HEK293 (cell line): ENCODE measurements around the gene VAMP5.

Experiments used
- CTCF ChIA-PET: fragments of 350-600 bp; formaldehyde crosslinking; extraction: SDS; loops from one replicate; lab custom pipeline; 2021; ENCODE audit warnings: antibody characterized with exemption; lab: Yijun Ruan, JAX
- POLR2A ChIA-PET: fragments of 300-600 bp; formaldehyde crosslinking; extraction: SDS; loops from one replicate; lab custom pipeline; 2020; ENCODE audit warnings: antibody characterized with exemption, inconsistent platforms; lab: Yijun Ruan, JAX
- H3K27ac ChIP-seq: fragments of 200-500 bp; sonication (Bioruptor generic); 2 replicates; pipeline ENCODE4 v1.5.1; 2014; ENCODE audit warnings: low read depth, low read length, control low read depth, inconsistent platforms; ENCODE audit errors: extremely low read depth
- H3K36me3 ChIP-seq, 2 experiments: fragments of 200-500 bp in 1 of 2; sonication (Bioruptor generic) in 1 of 2; 1 replicate in 1 of 2; 2 replicates in 1 of 2; pipeline ENCODE4 v1.5.1; 2014 to 2017; ENCODE audit warnings: inconsistent platforms in 2 of 2, low read length in 2 of 2; ENCODE audit not compliant: control insufficient read depth in 2 of 2, insufficient read depth in 1 of 2
- H3K4me1 ChIP-seq: fragments of 200-500 bp; sonication (Bioruptor generic); 2 replicates; pipeline ENCODE4 v1.5.1; 2014; ENCODE audit warnings: mild to moderate bottlenecking, low read length, inconsistent platforms; ENCODE audit not compliant: control insufficient read depth, insufficient read depth
- H3K4me3 ChIP-seq: 2 replicates; pipeline ENCODE4 v1.5.1; 2011; ENCODE audit warnings: low read depth, mild to moderate bottlenecking, control low read depth, low read length, moderate library complexity
- H3K9me3 ChIP-seq: fragments of 200-500 bp; sonication (Bioruptor generic); 2 replicates; pipeline ENCODE4 v1.5.1; 2014; ENCODE audit warnings: low read depth, low read length, inconsistent platforms; ENCODE audit not compliant: control insufficient read depth, insufficient read depth
- BCL11A ChIP-seq: fragments of 450-650 bp; formaldehyde crosslinking; IDR thresholded peaks from 2 replicates; pipeline ENCODE4 v1.5.1; 2016; ENCODE audit warnings: low read depth, missing biosample characterization, missing genetic modification characterization
- GLI2 ChIP-seq: fragments of 450-650 bp; formaldehyde crosslinking; IDR thresholded peaks from 2 replicates; pipeline ENCODE4; 2017; ENCODE audit warnings: missing biosample characterization, missing genetic modification characterization, low read depth, borderline replicate concordance
- SP7 ChIP-seq: fragments of 450-650 bp; formaldehyde crosslinking; IDR thresholded peaks from 2 replicates; pipeline ENCODE4 v1.5.1; 2016; ENCODE audit warnings: missing biosample characterization, missing genetic modification characterization
- ZBTB1 ChIP-seq: fragments of 450-650 bp; formaldehyde crosslinking; IDR thresholded peaks from 2 replicates; pipeline ENCODE4 v1.5.1; 2016; ENCODE audit warnings: missing biosample characterization, missing genetic modification characterization
- ZBTB20 ChIP-seq: fragments of 450-650 bp; formaldehyde crosslinking; IDR thresholded peaks from 2 replicates; pipeline ENCODE4 v1.5.1; 2016; ENCODE audit warnings: missing biosample characterization, missing genetic modification characterization
- ZNF10 ChIP-seq: fragments of 450-650 bp; formaldehyde crosslinking; IDR thresholded peaks from 2 replicates; pipeline ENCODE4 v1.5.1; 2017; ENCODE audit warnings: missing biosample characterization, missing genetic modification characterization
- ZNF140 ChIP-seq: fragments of 450-650 bp; formaldehyde crosslinking; IDR thresholded peaks from 2 replicates; pipeline ENCODE4 v1.5.1; 2016; ENCODE audit warnings: missing biosample characterization, missing genetic modification characterization
- ZNF146 ChIP-seq: fragments of 450-650 bp; formaldehyde crosslinking; IDR thresholded peaks from 2 replicates; pipeline ENCODE4 v1.5.1; 2016; ENCODE audit warnings: missing biosample characterization, missing genetic modification characterization
- ZNF155 ChIP-seq: fragments of 450-650 bp; formaldehyde crosslinking; IDR thresholded peaks from 2 replicates; pipeline ENCODE4 v1.5.1; 2016; ENCODE audit warnings: missing biosample characterization, missing genetic modification characterization
- ZNF214 ChIP-seq: fragments of 450-650 bp; formaldehyde crosslinking; IDR thresholded peaks from 2 replicates; pipeline ENCODE4 v1.5.1; 2017; ENCODE audit warnings: missing biosample characterization, mild to moderate bottlenecking, missing genetic modification characterization, borderline replicate concordance
- ZNF274 ChIP-seq, 2 experiments: fragments of 200-500 bp in 1 of 2; fragments of 450-650 bp in 1 of 2; sonication (Bioruptor generic) in 1 of 2; formaldehyde crosslinking in 1 of 2; IDR thresholded peaks; 2 replicates each; pipeline versions ENCODE4 v1.5.1 to v1.6.1; 2014 to 2016; ENCODE audit warnings: borderline replicate concordance in 1 of 2, inconsistent platforms in 1 of 2, low read length in 1 of 2, missing biosample characterization in 1 of 2, missing genetic modification characterization in 1 of 2
- ZNF292 ChIP-seq: fragments of 450-650 bp; formaldehyde crosslinking; IDR thresholded peaks from 2 replicates; pipeline ENCODE4 v1.5.1; 2016; ENCODE audit warnings: low read depth, missing biosample characterization, missing genetic modification characterization, borderline replicate concordance
- ZNF302 ChIP-seq: fragments of 450-650 bp; formaldehyde crosslinking; IDR thresholded peaks from 2 replicates; pipeline ENCODE4 v1.5.1; 2016; ENCODE audit warnings: missing biosample characterization, missing genetic modification characterization, low read depth
- ZNF37A ChIP-seq: fragments of 450-650 bp; IDR thresholded peaks from 2 replicates; pipeline ENCODE4 v1.5.1; 2018; ENCODE audit warnings: missing biosample characterization, missing genetic modification characterization
- ZNF530 ChIP-seq: fragments of 450-650 bp; formaldehyde crosslinking; IDR thresholded peaks from 2 replicates; pipeline ENCODE4 v1.5.1; 2016; ENCODE audit warnings: low read depth, missing biosample characterization, missing genetic modification characterization
- ZNF596 ChIP-seq: fragments of 450-650 bp; IDR thresholded peaks from 2 replicates; pipeline ENCODE4 v1.5.0; 2018; ENCODE audit warnings: missing biosample characterization, mild to moderate bottlenecking, missing genetic modification characterization, moderate library complexity
- ZNF600 ChIP-seq: fragments of 450-650 bp; formaldehyde crosslinking; IDR thresholded peaks from 2 replicates; pipeline ENCODE4 v1.5.1; 2016; ENCODE audit warnings: missing biosample characterization, missing genetic modification characterization
- ZNF654 ChIP-seq: fragments of 450-650 bp; formaldehyde crosslinking; IDR thresholded peaks from 2 replicates; pipeline ENCODE4 v1.5.1; 2016; ENCODE audit warnings: low read depth, missing biosample characterization, missing genetic modification characterization
- ZNF677 ChIP-seq: fragments of 450-650 bp; IDR thresholded peaks from 2 replicates; pipeline ENCODE4 v1.5.0; 2018; ENCODE audit warnings: missing biosample characterization, mild to moderate bottlenecking, missing genetic modification characterization, moderate library complexity
- ZNF777 ChIP-seq: fragments of 450-650 bp; formaldehyde crosslinking; IDR thresholded peaks from 2 replicates; pipeline ENCODE4 v1.5.1; 2017; ENCODE audit warnings: missing biosample characterization, missing genetic modification characterization, borderline replicate concordance
- ZNF791 ChIP-seq: fragments of 450-650 bp; formaldehyde crosslinking; IDR thresholded peaks from 2 replicates; pipeline ENCODE4 v1.5.1; 2016; ENCODE audit warnings: missing biosample characterization, missing genetic modification characterization
- ZNF830 ChIP-seq: fragments of 450-650 bp; IDR thresholded peaks from 2 replicates; pipeline ENCODE4 v1.5.0; 2018; ENCODE audit warnings: missing biosample characterization, missing genetic modification characterization, low read depth, mild to moderate bottlenecking, moderate library complexity
- ZSCAN16 ChIP-seq: fragments of 450-650 bp; formaldehyde crosslinking; IDR thresholded peaks from 2 replicates; pipeline ENCODE4 v1.5.1; 2016; ENCODE audit warnings: missing biosample characterization, missing genetic modification characterization
- TF ChIP-seq, protein P1 (sequence below): fragments of 450-650 bp; formaldehyde crosslinking; IDR thresholded peaks from 2 replicates; pipeline ENCODE4 v1.5.1; 2016; ENCODE audit warnings: missing biosample characterization, missing genetic modification characterization
- TF ChIP-seq, protein P2 (sequence below): fragments of 450-650 bp; formaldehyde crosslinking; IDR thresholded peaks from 2 replicates; pipeline ENCODE4 v1.5.1; 2016; ENCODE audit warnings: missing biosample characterization, missing genetic modification characterization
- TF ChIP-seq, protein P3 (sequence below): fragments of 450-650 bp; formaldehyde crosslinking; optimal IDR thresholded peaks from 2 replicates; pipeline ENCODE3; 2016; ENCODE audit warnings: missing biosample characterization, mild to moderate bottlenecking, missing genetic modification characterization
- TF ChIP-seq, protein P4 (sequence below): fragments of 450-650 bp; formaldehyde crosslinking; IDR thresholded peaks from 2 replicates; pipeline ENCODE4 v1.5.1; 2016; ENCODE audit warnings: missing biosample characterization, missing genetic modification characterization

VAMP5 gene

DNA sequence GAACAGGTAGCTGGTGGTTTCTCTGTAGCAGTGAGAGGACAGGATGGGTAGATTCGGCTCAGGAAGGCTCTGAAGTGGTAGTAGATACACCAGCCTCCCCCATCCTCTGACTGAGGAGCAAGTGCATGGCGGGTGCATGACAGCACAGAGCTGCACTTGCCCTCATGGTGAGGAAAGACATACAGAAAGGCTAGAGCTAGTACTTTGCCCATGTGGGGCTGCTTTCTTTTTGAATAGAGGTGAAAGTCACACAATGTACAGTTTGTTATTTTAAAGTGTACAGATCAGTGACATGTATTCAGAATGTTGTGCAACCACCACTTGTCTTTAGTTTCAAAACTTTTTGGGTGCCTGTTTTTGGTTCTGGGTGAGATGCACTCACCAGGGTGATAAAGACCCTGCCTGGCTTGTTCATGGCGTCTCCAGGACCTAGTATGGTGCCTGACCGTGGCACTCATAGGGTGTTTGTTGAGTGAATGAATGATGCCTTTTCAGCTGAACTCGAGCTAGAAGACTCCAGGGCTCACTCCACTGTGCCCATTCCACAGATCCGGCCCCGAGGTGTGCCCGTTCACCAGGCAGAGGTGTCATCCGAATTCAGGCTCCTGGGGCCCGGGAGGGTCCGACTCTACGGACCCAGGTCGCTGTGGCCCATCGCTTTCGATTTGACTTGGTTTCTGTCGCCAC lies 421 bp upstream of the VAMP5 start (continued):
- TF ChIP-seq ZNF530 (no peak), ZNF37A (tag by site-specific recombination) (no peak), ZNF791 (tag by site-specific recombination) (no peak), ZNF830 (tag by site-specific recombination) (no peak)
- TF ChIP-seq, protein P1, sequence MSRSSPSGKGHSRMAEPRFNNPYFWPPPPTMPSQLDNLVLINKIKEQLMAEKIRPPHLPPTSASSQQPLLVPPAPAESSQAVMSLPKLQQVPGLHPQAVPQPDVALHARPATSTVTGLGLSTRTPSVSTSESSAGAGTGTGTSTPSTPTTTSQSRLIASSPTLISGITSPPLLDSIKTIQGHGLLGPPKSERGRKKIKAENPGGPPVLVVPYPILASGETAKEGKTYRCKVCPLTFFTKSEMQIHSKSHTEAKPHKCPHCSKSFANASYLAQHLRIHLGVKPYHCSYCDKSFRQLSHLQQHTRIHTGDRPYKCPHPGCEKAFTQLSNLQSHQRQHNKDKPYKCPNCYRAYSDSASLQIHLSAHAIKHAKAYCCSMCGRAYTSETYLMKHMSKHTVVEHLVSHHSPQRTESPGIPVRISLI (tag by site-specific recombination), result no peak

DNA sequence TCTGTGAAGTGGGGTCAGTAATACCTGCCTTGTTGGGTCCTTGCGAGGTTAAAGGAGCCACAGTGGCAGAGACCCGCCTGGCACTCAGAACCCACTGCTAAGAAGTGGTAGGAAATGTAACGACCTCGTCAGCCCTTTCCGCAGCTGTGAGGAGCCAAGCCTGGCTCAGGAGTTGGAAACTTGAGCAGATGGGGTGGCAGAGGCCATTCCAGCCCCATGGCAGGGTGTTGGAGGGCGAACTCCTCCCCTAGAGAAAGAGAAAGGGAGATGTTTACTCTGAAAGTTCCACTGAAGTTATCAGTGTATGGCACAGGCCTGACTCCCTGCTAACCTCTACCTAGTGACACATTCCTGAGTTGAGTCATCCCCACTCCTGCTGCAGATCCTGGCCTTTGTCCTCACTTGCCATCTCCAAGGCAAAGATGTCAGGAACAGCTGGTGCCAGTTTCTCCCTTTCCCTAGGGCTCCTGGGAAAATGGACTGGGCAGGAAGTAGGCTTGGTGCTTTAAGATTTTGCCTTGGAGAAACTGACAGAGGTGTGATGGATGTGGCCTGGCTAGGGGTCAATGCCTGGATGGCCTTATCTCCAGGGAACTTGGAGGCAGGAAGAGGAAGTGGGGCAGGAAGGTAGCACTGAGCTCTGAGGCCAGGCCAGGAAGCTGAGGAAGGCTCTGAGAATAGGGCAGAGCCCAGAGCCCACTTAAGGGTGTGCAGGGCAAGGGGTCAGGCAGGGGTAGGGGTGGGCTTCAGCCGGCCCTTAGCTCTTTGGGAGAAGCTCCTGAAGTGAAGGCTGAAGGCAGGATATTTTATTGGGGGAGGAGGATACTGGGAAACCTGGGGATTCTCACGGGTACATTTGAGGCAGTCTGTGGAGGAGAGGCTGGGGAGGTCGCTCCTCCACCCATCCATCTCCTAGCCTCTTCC lies 888 bp downstream of the VAMP5 start:
- H3K9me3 ChIP-seq, result no peaks in the 10 kb centered on the region
- ChIA-PET CTCF (interaction anchor here (0.5 kb wide), 1 partner anchor 166 kb away, joined by 3 read pairs; the partner anchor contains the start of gene SH2D6), POLR2A (interaction anchor here (0.6 to 1.8 kb wide), 3 partner anchors 8 to 177 kb away, joined by 3 to 11 read pairs (median 3); partner anchors contain the start of gene RNF181)
- H3K27ac ChIP-seq, result no peak overlapping the region
- no peaks in the 10 kb centered on the region for H3K4me1 ChIP-seq
- H3K36me3 ChIP-seq, result peaks cover 0 to 20% of the 10 kb centered on the region in 2 experiments; a peak in 2 of 3 replicates
- no peak overlapping the region for H3K4me3 ChIP-seq
- TF ChIP-seq ZNF214 (tag by site-specific recombination) (no peak), GLI2 (tag by site-specific recombination) (no peak), ZNF600 (tag by site-specific recombination) (peak; percentile 58; the same call in 1 of the 2 replicates), SP7 (peak; percentile 23; the same call in 1 of the 2 replicates), ZNF10 (tag by site-specific recombination) (peak; percentile 72), ZNF292 (no peak), ZNF777 (tag by site-specific recombination) (no peak), ZNF140 (tag by site-specific recombination) (no peak), ZSCAN16 (tag by site-specific recombination) (no peak), ZNF677 (tag by site-specific recombination) (no peak), ZNF302 (no peak), ZNF146 (tag by site-specific recombination) (no peak), ZBTB1 (tag by site-specific recombination) (no peak), BCL11A (tag by site-specific recombination) (no peak), ZNF530 (no peak), ZNF596 (tag by site-specific recombination) (no peak), ZBTB20 (tag by site-specific recombination) (no peak), ZNF155 (no peak), ZNF274 (IDR thresholded peaks at IDR 0.05; ENCODE audit: low read length) (no peak), ZNF274 (tag by site-specific recombination; IDR thresholded peaks at IDR 0.05; ENCODE audit: borderline replicate concordance) (no peak), ZNF654 (tag by site-specific recombination) (no peak)
- TF ChIP-seq, protein P2, sequence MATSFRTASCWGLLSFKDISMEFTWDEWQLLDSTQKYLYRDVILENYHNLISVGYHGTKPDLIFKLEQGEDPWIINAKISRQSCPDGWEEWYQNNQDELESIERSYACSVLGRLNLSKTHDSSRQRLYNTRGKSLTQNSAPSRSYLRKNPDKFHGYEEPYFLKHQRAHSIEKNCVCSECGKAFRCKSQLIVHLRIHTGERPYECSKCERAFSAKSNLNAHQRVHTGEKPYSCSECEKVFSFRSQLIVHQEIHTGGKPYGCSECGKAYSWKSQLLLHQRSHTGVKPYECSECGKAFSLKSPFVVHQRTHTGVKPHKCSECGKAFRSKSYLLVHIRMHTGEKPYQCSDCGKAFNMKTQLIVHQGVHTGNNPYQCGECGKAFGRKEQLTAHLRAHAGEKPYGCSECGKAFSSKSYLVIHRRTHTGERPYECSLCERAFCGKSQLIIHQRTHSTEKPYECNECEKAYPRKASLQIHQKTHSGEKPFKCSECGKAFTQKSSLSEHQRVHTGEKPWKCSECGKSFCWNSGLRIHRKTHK (tag by site-specific recombination), result no peak
- TF ChIP-seq, protein P3, sequence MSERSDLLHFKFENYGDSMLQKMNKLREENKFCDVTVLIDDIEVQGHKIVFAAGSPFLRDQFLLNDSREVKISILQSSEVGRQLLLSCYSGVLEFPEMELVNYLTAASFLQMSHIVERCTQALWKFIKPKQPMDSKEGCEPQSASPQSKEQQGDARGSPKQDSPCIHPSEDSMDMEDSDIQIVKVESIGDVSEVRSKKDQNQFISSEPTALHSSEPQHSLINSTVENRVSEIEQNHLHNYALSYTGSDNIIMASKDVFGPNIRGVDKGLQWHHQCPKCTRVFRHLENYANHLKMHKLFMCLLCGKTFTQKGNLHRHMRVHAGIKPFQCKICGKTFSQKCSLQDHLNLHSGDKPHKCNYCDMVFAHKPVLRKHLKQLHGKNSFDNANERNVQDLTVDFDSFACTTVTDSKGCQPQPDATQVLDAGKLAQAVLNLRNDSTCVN (tag by site-specific recombination), result no peak
- TF ChIP-seq, protein P4, sequence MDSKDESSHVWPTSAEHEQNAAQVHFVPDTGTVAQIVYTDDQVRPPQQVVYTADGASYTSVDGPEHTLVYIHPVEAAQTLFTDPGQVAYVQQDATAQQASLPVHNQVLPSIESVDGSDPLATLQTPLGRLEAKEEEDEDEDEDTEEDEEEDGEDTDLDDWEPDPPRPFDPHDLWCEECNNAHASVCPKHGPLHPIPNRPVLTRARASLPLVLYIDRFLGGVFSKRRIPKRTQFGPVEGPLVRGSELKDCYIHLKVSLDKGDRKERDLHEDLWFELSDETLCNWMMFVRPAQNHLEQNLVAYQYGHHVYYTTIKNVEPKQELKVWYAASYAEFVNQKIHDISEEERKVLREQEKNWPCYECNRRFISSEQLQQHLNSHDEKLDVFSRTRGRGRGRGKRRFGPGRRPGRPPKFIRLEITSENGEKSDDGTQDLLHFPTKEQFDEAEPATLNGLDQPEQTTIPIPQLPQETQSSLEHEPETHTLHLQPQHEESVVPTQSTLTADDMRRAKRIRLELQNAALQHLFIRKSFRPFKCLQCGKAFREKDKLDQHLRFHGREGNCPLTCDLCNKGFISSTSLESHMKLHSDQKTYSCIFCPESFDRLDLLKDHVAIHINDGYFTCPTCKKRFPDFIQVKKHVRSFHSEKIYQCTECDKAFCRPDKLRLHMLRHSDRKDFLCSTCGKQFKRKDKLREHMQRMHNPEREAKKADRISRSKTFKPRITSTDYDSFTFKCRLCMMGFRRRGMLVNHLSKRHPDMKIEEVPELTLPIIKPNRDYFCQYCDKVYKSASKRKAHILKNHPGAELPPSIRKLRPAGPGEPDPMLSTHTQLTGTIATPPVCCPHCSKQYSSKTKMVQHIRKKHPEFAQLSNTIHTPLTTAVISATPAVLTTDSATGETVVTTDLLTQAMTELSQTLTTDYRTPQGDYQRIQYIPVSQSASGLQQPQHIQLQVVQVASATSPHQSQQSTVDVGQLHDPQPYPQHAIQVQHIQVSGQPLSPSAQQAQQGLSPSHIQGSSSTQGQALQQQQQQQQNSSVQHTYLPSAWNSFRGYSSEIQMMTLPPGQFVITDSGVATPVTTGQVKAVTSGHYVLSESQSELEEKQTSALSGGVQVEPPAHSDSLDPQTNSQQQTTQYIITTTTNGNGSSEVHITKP (tag by site-specific recombination), result peak; percentile 98
